Peyer's patch (tissue), 4 donors: Measurements from ENCODE around the gene UBE2E1. TPM values are rescaled to one million over a fixed set of nuclear protein-coding genes. Genes with fewer than 3 reads are reported as not detected.

Experiments used
- DNase-seq, 3 donors: peaks; one replicate each; pipeline ENCODE4 v3.0.0-alpha.2; 2017 to 2019
- H3K27ac ChIP-seq, 4 donors: fragments of 200-600 bp; sonication (generic); one replicate each; pipeline ENCODE4 v1.5.1; 2016 to 2019
- H3K27me3 ChIP-seq, 2 donors: fragments of 200-600 bp; sonication (generic); one replicate each; pipeline ENCODE4 v1.5.1; 2019
- H3K36me3 ChIP-seq, 3 donors: fragments of 200-600 bp; sonication (generic); one replicate each; pipeline ENCODE4 v1.5.1; 2016 to 2019
- H3K4me1 ChIP-seq, 4 donors: fragments of 200-600 bp; sonication (generic); one replicate each; pipeline ENCODE4 v1.5.1; 2016 to 2019
- H3K4me3 ChIP-seq, 4 donors: fragments of 200-600 bp; sonication (generic); 1 replicate in 3 of 4; 2 replicates in 1 of 4; pipeline ENCODE4 v1.5.1; 2016 to 2019; ENCODE audit warnings: mild to moderate bottlenecking in 1 of 4
- H3K9me3 ChIP-seq, 4 donors: fragments of 200-600 bp; sonication (generic); one replicate each; pipeline ENCODE4 v1.5.1; 2016 to 2019; ENCODE audit warnings: mild to moderate bottlenecking in 1 of 4
- CTCF ChIP-seq, 6 experiments: fragments of 450-650 bp in 4 of 6; fragments of 200-600 bp in 2 of 6; sonication (generic) in 1 of 6; IDR thresholded peaks; one replicate each; pipeline ENCODE4 v1.5.1; 2017 to 2019; ENCODE audit warnings: antibody characterized with exemption in 6 of 6, mild to moderate bottlenecking in 3 of 6, moderate library complexity in 1 of 6
- POLR2A ChIP-seq, 2 donors: fragments of 450-650 bp; IDR thresholded peaks; one replicate each; pipeline ENCODE4 v1.5.1; 2017; ENCODE audit warnings: antibody characterized with exemption in 2 of 2, mild to moderate bottlenecking in 2 of 2, moderate library complexity in 2 of 2
- total RNA-seq, 4 donors: library from RNA; depleted of rRNA; stranded (reverse); fragments of >200 nt; gene quantifications; one replicate each; pipeline ENCODE4 v1.1.0, GENCODE V29; 2016

UBE2E1 gene
- total RNA-seq, 4 donors from 2014 or later: 26.1 to 58.6 (median 43.0) TPM

GRCh38 chr3:23775254-23775909 lies 30.4 kb upstream of the UBE2E1 start:
- H3K27me3 ChIP-seq: no peaks in the 10 kb centered on the region
- H3K36me3 ChIP-seq: no peaks in the 10 kb centered on the region
- H3K9me3 ChIP-seq: no peaks in the 10 kb centered on the region
- DNase-seq: no peak
- no peak overlapping the region for H3K27ac ChIP-seq
- H3K4me3 ChIP-seq: no peak overlapping the region
- TF ChIP-seq POLR2A (IDR thresholded peaks at IDR 0.05): no peak
- no peak for TF ChIP-seq CTCF (IDR thresholded peaks at IDR 0.05)
- H3K4me1 ChIP-seq: no peaks in the 10 kb centered on the region

- Histone ChIP-seq H3K27me3 (no peaks in the 10 kb centered on the region), H3K36me3 (no peaks in the 10 kb centered on the region), H3K9me3 (no peaks in the 10 kb centered on the region), H3K27ac (no peak overlapping the region), H3K4me1 (no peaks in the 10 kb centered on the region), H3K4me3 (no peak overlapping the region)
- DNase-seq: no peak
- TF ChIP-seq CTCF (IDR thresholded peaks at IDR 0.05): no peak
- TF ChIP-seq POLR2A (IDR thresholded peaks at IDR 0.05): no peak
These were observed 29.3 kb upstream of the UBE2E1 start for GRCh38 chr3:23776352-23776891.

GRCh38 chr3:23778446-23778845 lies 27.3 kb upstream of the UBE2E1 start:
- no peak overlapping the region for H3K27ac ChIP-seq
- TF ChIP-seq CTCF (IDR thresholded peaks at IDR 0.05) (no peak), POLR2A (IDR thresholded peaks at IDR 0.05) (no peak)
- no peak for DNase-seq

GRCh38 chr3:23779841-23780240 lies 25.9 kb upstream of the UBE2E1 start:
- Histone ChIP-seq H3K27me3 (no peaks in the 10 kb centered on the region), H3K27ac (no peak overlapping the region), H3K36me3 (no peaks in the 10 kb centered on the region), H3K4me1 (no peaks in the 10 kb centered on the region), H3K9me3 (no peaks in the 10 kb centered on the region), H3K4me3 (no peak overlapping the region)
- no peak for DNase-seq
- TF ChIP-seq CTCF (IDR thresholded peaks at IDR 0.05) (no peak), POLR2A (IDR thresholded peaks at IDR 0.05) (no peak)

More at GRCh38 chr3:23778446-23778845, 27.3 kb upstream of the UBE2E1 start:
- no peaks in the 10 kb centered on the region for H3K4me1 ChIP-seq
- no peak overlapping the region for H3K4me3 ChIP-seq
- H3K9me3 ChIP-seq: no peaks in the 10 kb centered on the region
- no peaks in the 10 kb centered on the region for H3K27me3 ChIP-seq
- H3K36me3 ChIP-seq: no peaks in the 10 kb centered on the region

- no peak for DNase-seq
These were observed 24.7 kb upstream of the UBE2E1 start for GRCh38 chr3:23781051-23781450.

More at GRCh38 chr3:23781051-23781450, 24.7 kb upstream of the UBE2E1 start:
- no peaks in the 10 kb centered on the region for H3K36me3 ChIP-seq
- no peaks in the 10 kb centered on the region for H3K4me1 ChIP-seq
- no peaks in the 10 kb centered on the region for H3K27me3 ChIP-seq
- TF ChIP-seq POLR2A (IDR thresholded peaks at IDR 0.05) (no peak), CTCF (IDR thresholded peaks at IDR 0.05) (no peak)
- H3K9me3 ChIP-seq: no peaks in the 10 kb centered on the region
- H3K27ac ChIP-seq: no peak overlapping the region
- no peak overlapping the region for H3K4me3 ChIP-seq
